OCI-LY7 (cell line): ENCODE data around the gene MICAL3.
"Not testable (repeated sequence)": the region's sequence is repeated elsewhere in the genome, so short reads cannot be mapped to it uniquely, and the experiment has no call there.

Experiments
- CTCF ChIP-seq: fragments of 200-600 bp; sonication (generic); conservative IDR thresholded peaks from 2 replicates; pipeline ENCODE4 v1.5.1; 2014; ENCODE audit warnings: mild to moderate bottlenecking, antibody characterized with exemption, low read length, moderate library complexity, mixed read lengths
- EZH2phosphoT487 ChIP-seq: fragments of 200-600 bp; sonication (generic); IDR thresholded peaks from 2 replicates; pipeline ENCODE4 v1.6.1; 2018; ENCODE audit warnings: low read depth, borderline replicate concordance, mild to moderate bottlenecking, mixed run types, antibody characterized with exemption, low read length, moderate library complexity, mixed read lengths

- TF ChIP-seq CTCF, EZH2phosphoT487: not testable (repeated sequence)
Measured at GRCh38 chr22:17985071-17985470, 39.3 kb downstream of the MICAL3 start.
